ENCODE results near the gene SLC25A22. TPM values are rescaled to one million over a fixed set of nuclear protein-coding genes. Genes with fewer than 3 reads are reported as not detected.

SLC25A22 gene
- total RNA-seq, 2 experiments from 2014 or later = 33.3 to 36.7 TPM

DNA sequence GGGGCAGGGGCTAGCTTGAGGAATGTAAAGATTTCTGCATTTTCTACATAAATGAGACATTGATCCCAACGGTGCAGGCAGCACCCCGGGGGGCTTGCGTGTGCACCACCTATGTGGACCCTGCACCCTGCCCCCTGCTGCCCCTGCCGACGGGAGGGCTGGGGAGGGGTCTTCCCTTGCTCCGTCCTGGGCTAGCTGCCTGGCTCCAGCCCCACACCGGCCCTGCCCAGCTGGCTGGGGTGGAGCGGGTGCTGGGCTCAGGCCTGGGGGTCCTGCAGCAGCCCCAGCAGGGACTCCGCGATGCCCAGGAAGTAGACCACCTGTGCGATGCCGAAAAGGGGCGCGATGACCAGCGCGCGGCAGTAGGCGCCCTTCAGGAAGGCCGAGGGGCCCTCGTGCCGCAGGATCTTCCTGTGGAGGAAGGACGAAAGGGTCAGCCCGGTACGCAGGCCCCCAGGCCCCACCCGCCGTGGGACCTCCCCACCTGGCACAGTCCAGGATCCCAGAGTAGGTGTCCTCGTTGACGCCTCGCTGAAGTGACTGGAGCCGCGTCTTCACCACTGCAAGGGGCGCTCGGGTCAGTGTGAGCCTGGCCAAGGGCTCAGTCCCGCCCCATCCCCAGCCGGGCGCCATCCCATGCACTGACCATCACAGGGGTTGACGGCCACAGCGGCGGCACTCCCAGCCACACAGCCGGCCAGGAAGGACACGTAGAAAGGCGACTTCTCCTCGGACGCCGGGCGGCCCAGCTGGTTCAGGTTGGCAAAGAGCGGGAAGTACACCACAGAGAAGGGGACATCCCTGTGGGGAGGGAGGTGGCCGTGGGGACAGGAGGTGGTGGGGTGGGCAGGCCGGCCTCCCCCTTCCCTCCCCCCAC is 6.2 kb downstream of the SLC25A22 start:
- intact Hi-C loops (cut with micrococcal nuclease) = no loop called here

DNA sequence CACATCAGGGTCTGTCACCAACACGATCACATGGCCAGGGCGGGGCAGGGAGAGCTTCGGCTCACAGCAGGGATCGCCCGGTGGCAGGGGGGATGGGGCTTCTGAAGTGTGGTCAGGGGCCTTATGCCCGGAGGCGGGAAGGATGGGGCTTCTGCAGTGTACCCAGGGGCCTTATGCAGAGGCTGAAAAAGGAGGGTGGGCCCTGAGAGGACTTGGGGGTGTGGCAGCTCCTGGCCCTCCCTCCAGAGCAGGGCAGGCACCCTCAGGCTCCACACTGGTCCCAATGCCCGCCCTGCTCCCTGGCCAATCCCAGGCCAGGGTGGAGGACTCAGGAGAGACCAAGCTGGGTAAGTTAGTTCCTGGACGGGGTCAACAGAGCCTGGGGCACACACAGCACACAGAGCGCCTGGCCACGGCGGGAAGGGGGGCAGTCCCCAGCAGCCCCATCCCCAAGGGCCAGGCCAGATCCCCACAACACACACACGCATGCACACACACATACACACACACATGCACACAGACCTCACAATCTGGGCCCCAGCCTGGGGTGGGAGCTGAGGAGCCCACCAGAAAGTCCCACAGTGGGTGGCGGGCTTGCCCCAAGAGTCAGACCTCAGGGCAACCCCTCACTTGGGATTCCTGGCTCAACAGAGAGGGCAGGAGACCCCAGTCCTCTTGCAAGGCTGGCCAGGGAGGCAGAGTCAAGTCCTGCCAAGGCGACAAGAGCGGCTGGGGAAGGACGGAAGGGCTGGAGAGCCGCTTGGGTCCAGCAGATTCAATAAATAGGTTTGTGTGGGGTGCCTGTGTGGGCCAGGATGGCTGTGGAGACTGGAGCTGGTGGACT is 7.1 kb downstream of the SLC25A22 start:
- ATAC-seq = no peak
- Mint-ChIP-seq H3K36me3 (ENCODE audit: low read depth) (peaks cover 15% of the 10 kb centered on the region), H3K4me1 (ENCODE audit: low read depth) (peaks cover 12% of the 10 kb centered on the region), H3K4me3 (no peak overlapping the region), H3K27me3 (no peaks in the 10 kb centered on the region), H3K9me3 (no peaks in the 10 kb centered on the region), H3K27ac (no peak overlapping the region)
- DNase-seq = no peak
- POLR2A ChIA-PET = interaction anchor here (0.5 to 2.1 kb wide), 6 partner anchors 9 to 190 kb away, joined by 3 to 10 read pairs (median 3); partner anchors contain the start of gene TALDO1
- CTCF ChIA-PET = no interaction called here
- TF ChIP-seq, protein P1, sequence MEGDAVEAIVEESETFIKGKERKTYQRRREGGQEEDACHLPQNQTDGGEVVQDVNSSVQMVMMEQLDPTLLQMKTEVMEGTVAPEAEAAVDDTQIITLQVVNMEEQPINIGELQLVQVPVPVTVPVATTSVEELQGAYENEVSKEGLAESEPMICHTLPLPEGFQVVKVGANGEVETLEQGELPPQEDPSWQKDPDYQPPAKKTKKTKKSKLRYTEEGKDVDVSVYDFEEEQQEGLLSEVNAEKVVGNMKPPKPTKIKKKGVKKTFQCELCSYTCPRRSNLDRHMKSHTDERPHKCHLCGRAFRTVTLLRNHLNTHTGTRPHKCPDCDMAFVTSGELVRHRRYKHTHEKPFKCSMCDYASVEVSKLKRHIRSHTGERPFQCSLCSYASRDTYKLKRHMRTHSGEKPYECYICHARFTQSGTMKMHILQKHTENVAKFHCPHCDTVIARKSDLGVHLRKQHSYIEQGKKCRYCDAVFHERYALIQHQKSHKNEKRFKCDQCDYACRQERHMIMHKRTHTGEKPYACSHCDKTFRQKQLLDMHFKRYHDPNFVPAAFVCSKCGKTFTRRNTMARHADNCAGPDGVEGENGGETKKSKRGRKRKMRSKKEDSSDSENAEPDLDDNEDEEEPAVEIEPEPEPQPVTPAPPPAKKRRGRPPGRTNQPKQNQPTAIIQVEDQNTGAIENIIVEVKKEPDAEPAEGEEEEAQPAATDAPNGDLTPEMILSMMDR (IDR thresholded peaks at IDR 0.05) = no peak
- intact Hi-C loops (cut with micrococcal nuclease) = no loop called here

More for the DNA sequence above, 6.2 kb downstream of the SLC25A22 start:
- TF ChIP-seq, protein P1 (IDR thresholded peaks at IDR 0.05) = no peak
- H3K4me1 Mint-ChIP-seq (ENCODE audit: low read depth) = peaks cover 19% of the 10 kb centered on the region
- no peak overlapping the region for H3K27ac Mint-ChIP-seq
- ChIA-PET CTCF (no interaction called here), POLR2A (interaction anchor here (0.5 to 2.1 kb wide), 5 partner anchors 8 to 44 kb away, joined by 3 to 10 read pairs (median 3); partner anchors contain the start of gene TALDO1)
- H3K27me3 Mint-ChIP-seq = no peaks in the 10 kb centered on the region
- H3K9me3 Mint-ChIP-seq = no peaks in the 10 kb centered on the region
- H3K36me3 Mint-ChIP-seq (ENCODE audit: low read depth) = peaks cover 15% of the 10 kb centered on the region
- H3K4me3 Mint-ChIP-seq = no peak overlapping the region
- ATAC-seq = no peak
- no peak for DNase-seq

DNA sequence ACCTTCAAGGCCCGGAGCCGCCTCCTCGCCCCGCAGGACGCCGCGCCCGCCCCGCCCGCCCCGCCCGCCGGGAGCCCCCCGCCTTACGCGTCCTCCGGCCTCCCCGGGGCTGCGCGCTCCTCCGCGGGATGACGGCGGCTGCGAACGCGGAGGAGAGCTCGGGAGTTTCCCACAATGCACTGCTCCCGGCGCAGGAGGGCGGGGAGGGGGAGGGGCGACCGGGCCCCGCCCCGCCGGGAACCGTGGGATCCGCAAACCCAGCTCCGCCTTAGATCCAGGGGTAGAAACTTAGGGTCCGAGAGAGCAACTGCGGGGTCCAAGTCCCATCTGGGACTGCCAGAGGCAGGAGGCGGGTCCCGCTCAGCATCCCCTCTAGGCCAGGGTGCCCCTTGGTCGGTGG is 8.1 kb downstream of the SLC25A22 start, which contains the start of gene CEND1:
TSS of gene CEND1 (minus strand) at position 148 of the 400 bp plus-strand sequence. CDS start 1,514 bp downstream, outside the sequence.
- POLR2A ChIA-PET = interaction anchor here (0.9 to 2.1 kb wide), 5 partner anchors 10 to 23 kb away, joined by 3 to 10 read pairs (median 4); no protein-coding TSS in a partner anchor
- DNase-seq (peak; percentile 50), ATAC-seq (peak; percentile 64)
- intact Hi-C loops (cut with micrococcal nuclease) = no loop called here
- Mint-ChIP-seq H3K36me3 (ENCODE audit: low read depth) (peaks cover 15% of the 10 kb centered on the region), H3K4me1 (ENCODE audit: low read depth) (peaks cover 10% of the 10 kb centered on the region), H3K4me3 (no peak within 1 kb of the TSS), H3K27ac (no peak within 1 kb of the TSS), H3K27me3 (no peaks in the 10 kb centered on the region), H3K9me3 (no peaks in the 10 kb centered on the region)
- CTCF ChIA-PET = no interaction called here
- TF ChIP-seq, protein P1 (IDR thresholded peaks at IDR 0.05) = no peak

DNA sequence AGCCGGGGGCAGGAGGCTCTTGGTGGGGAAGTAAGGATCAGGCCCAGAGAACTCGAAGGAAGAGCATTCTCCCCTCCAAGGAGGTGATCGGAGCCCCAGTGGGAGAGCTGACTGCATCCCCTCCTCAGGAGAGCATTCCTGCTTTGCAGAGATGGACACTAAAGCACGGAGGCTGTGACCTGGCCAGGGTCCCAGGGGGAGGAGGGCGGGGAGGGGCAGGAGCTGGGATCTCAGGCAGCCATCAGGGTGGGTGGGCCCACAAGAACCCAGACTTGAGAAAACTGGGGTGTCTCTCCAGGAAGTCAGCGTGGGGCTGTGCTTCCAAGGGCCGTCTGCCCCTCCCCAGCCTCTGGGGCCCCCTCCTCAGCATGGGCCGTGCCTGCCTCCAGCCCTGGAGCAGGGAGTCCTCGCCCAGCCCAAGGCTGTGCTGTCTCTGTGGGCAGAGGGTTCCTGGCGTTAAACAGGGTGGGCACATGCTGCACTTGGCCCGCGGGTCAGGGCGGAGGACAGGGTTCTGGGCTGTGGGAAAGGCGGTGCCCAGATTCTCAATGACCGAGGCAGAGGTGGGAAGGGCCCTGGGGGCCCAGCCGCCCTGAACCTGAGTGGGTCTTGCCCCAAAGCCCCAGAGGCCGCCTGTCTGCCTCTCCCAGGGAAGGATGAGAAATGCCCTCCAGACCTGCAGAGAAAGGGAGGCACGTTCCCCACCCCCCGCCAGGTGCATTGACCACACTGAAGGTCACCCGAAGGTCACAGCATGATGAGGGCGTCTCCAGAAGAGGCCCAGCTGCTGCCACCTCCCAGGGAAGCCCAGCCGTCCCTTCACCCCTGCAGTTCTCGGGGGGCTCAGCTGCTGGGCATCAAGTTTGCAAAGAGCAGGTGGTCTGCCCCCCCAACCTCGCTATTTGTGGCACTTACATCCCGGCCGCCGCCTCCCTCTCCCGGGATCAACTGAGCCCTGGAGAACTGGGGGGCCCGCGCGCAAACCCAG is 8.8 kb downstream of the SLC25A22 start:
- Mint-ChIP-seq H3K27ac (no peak overlapping the region), H3K4me1 (ENCODE audit: low read depth) (peaks cover 6% of the 10 kb centered on the region), H3K36me3 (ENCODE audit: low read depth) (peaks cover 15% of the 10 kb centered on the region), H3K9me3 (no peaks in the 10 kb centered on the region), H3K4me3 (no peak overlapping the region), H3K27me3 (no peaks in the 10 kb centered on the region)
- DNase-seq (no peak), ATAC-seq (no peak)
- intact Hi-C loops (cut with micrococcal nuclease) = no loop called here
- POLR2A ChIA-PET = interaction anchor here (0.6 to 3.2 kb wide), 6 partner anchors 10 to 130 kb away, joined by 3 to 21 read pairs (median 4); partner anchors contain the start of gene GATD1
- TF ChIP-seq, protein P1 (IDR thresholded peaks at IDR 0.05) = no peak
- CTCF ChIA-PET = no interaction called here

Data from activated CD8-positive, alpha-beta T cell treated with anti-CD3 and anti-CD28 coated beads for 36 hours (primary cell).